ENCODE measurements around the gene FAM177A1.
"Not testable (repeated sequence)": the region's sequence is repeated elsewhere in the genome, so short reads cannot be mapped to it uniquely, and the experiment has no call there.

FAM177A1 gene

GRCh38 chr14:35046048-35046750 is at the start of gene FAM177A1:
TSS of gene FAM177A1 (plus strand) at chr14:35046272. CDS start at chr14:35046464, 192 bp downstream.
- H3K4me1 Mint-ChIP-seq, result peaks cover 26% of the 10 kb centered on the region
- no peaks in the 10 kb centered on the region for H3K27me3 Mint-ChIP-seq
- DNase-seq (ENCODE audit: low spot score in 2 of 2), result peak; percentile 91 to 99
- H3K9me3 Mint-ChIP-seq, result no peaks in the 10 kb centered on the region
- peak; percentile 86 for ATAC-seq (replicated peaks; ENCODE audit: extremely low read depth, poor library complexity, severe bottlenecking)
- peaks cover 28% of the 10 kb centered on the region for H3K36me3 Mint-ChIP-seq (ENCODE audit: insufficient read depth)
- H3K4me3 Mint-ChIP-seq, result peak within 1 kb of the TSS; percentile 95
- H3K27ac Mint-ChIP-seq (ENCODE audit: low read depth), result peak within 1 kb of the TSS; percentile 94

- H3K9me3 Mint-ChIP-seq, result no peaks in the 10 kb centered on the region
- H3K27me3 Mint-ChIP-seq, result no peaks in the 10 kb centered on the region
- no peak overlapping the region for H3K27ac Mint-ChIP-seq (ENCODE audit: low read depth)
- H3K36me3 Mint-ChIP-seq (ENCODE audit: insufficient read depth), result peaks cover 36% of the 10 kb centered on the region
- peaks cover 9% of the 10 kb centered on the region for H3K4me1 Mint-ChIP-seq
- H3K4me3 Mint-ChIP-seq, result no peak overlapping the region
- DNase-seq (ENCODE audit: low spot score in 2 of 2) (no peak), ATAC-seq (replicated peaks; ENCODE audit: extremely low read depth, poor library complexity, severe bottlenecking) (no peak)
These were observed 48.3 kb upstream of the FAM177A1 start for GRCh38 chr14:34997762-34998161.

GRCh38 chr14:34999500-34999899 is 46.6 kb upstream of the FAM177A1 start:
- Mint-ChIP-seq H3K9me3 (no peaks in the 10 kb centered on the region), H3K36me3 (ENCODE audit: insufficient read depth) (peaks cover 39% of the 10 kb centered on the region), H3K4me1 (peaks cover 5% of the 10 kb centered on the region), H3K27me3 (no peaks in the 10 kb centered on the region), H3K4me3 (no peak overlapping the region), H3K27ac (ENCODE audit: low read depth) (peak overlapping the region; percentile 44)
- DNase-seq (ENCODE audit: low spot score in 2 of 2) (no peak), ATAC-seq (replicated peaks; ENCODE audit: extremely low read depth, poor library complexity, severe bottlenecking) (no peak)

- H3K4me1 Mint-ChIP-seq, result no peaks in the 10 kb centered on the region
- peaks cover 44% of the 10 kb centered on the region for H3K36me3 Mint-ChIP-seq (ENCODE audit: insufficient read depth)
- no peak for ATAC-seq (replicated peaks; ENCODE audit: extremely low read depth, poor library complexity, severe bottlenecking)
- H3K27ac Mint-ChIP-seq (ENCODE audit: low read depth), result no peak overlapping the region
- H3K27me3 Mint-ChIP-seq, result no peaks in the 10 kb centered on the region
- no peak overlapping the region for H3K4me3 Mint-ChIP-seq
- no peaks in the 10 kb centered on the region for H3K9me3 Mint-ChIP-seq
- no peak for DNase-seq (ENCODE audit: low spot score in 2 of 2)
These were observed 44.5 kb upstream of the FAM177A1 start for GRCh38 chr14:35001621-35002020.

- no peak for DNase-seq (ENCODE audit: low spot score in 2 of 2)
- H3K27ac Mint-ChIP-seq (ENCODE audit: low read depth), result no peak overlapping the region
- no peaks in the 10 kb centered on the region for H3K27me3 Mint-ChIP-seq
- peaks cover 47% of the 10 kb centered on the region for H3K36me3 Mint-ChIP-seq (ENCODE audit: insufficient read depth)
- no peaks in the 10 kb centered on the region for H3K4me1 Mint-ChIP-seq
- H3K9me3 Mint-ChIP-seq, result no peaks in the 10 kb centered on the region
- no peak overlapping the region for H3K4me3 Mint-ChIP-seq
- no peak for ATAC-seq (replicated peaks; ENCODE audit: extremely low read depth, poor library complexity, severe bottlenecking)
These were observed 41.2 kb upstream of the FAM177A1 start for GRCh38 chr14:35004839-35005238.

- Mint-ChIP-seq H3K4me3 (no peak overlapping the region), H3K27ac (ENCODE audit: low read depth) (peak overlapping the region; percentile 0)
These were observed 29.5 kb upstream of the FAM177A1 start for GRCh38 chr14:35016568-35016967.

GRCh38 chr14:35020713-35021112 is 25.4 kb upstream of the FAM177A1 start:
- H3K27ac Mint-ChIP-seq (ENCODE audit: low read depth), result peak overlapping the region; percentile 36
- no peak overlapping the region for H3K4me3 Mint-ChIP-seq
- no peak for DNase-seq (ENCODE audit: low spot score in 2 of 2)
- no peaks in the 10 kb centered on the region for H3K27me3 Mint-ChIP-seq
- no peaks in the 10 kb centered on the region for H3K9me3 Mint-ChIP-seq
- H3K4me1 Mint-ChIP-seq, result no peaks in the 10 kb centered on the region
- H3K36me3 Mint-ChIP-seq (ENCODE audit: insufficient read depth), result peaks cover 58% of the 10 kb centered on the region
- ATAC-seq (replicated peaks; ENCODE audit: extremely low read depth, poor library complexity, severe bottlenecking), result no peak

More at GRCh38 chr14:35016568-35016967, 29.5 kb upstream of the FAM177A1 start:
- no peaks in the 10 kb centered on the region for H3K9me3 Mint-ChIP-seq
- no peaks in the 10 kb centered on the region for H3K27me3 Mint-ChIP-seq
- H3K36me3 Mint-ChIP-seq (ENCODE audit: insufficient read depth), result peaks cover 68% of the 10 kb centered on the region
- H3K4me1 Mint-ChIP-seq, result no peaks in the 10 kb centered on the region
- ATAC-seq (replicated peaks; ENCODE audit: extremely low read depth, poor library complexity, severe bottlenecking), result no peak
- no peak for DNase-seq (ENCODE audit: low spot score in 2 of 2)

- Mint-ChIP-seq H3K4me1 (no peaks in the 10 kb centered on the region), H3K27me3 (no peaks in the 10 kb centered on the region), H3K9me3 (no peaks in the 10 kb centered on the region), H3K4me3 (no peak overlapping the region), H3K36me3 (ENCODE audit: insufficient read depth) (peaks cover 54% of the 10 kb centered on the region), H3K27ac (ENCODE audit: low read depth) (no peak overlapping the region)
- DNase-seq (ENCODE audit: low spot score in 2 of 2) (no peak), ATAC-seq (replicated peaks; ENCODE audit: extremely low read depth, poor library complexity, severe bottlenecking) (no peak)
These were observed 17.6 kb upstream of the FAM177A1 start for GRCh38 chr14:35028435-35028834.

GRCh38 chr14:35032562-35032961 is 13.5 kb upstream of the FAM177A1 start:
- Mint-ChIP-seq H3K27ac (ENCODE audit: low read depth) (no peak overlapping the region), H3K27me3 (no peaks in the 10 kb centered on the region), H3K4me3 (no peak overlapping the region)

GRCh38 chr14:35034440-35034833 is 11.6 kb upstream of the FAM177A1 start:
- DNase-seq (ENCODE audit: low spot score in 2 of 2) (no peak), ATAC-seq (replicated peaks; ENCODE audit: extremely low read depth, poor library complexity, severe bottlenecking) (no peak)
- Mint-ChIP-seq H3K9me3 (no peaks in the 10 kb centered on the region), H3K27me3 (no peaks in the 10 kb centered on the region), H3K27ac (ENCODE audit: low read depth) (no peak overlapping the region), H3K4me3 (no peak overlapping the region), H3K4me1 (no peaks in the 10 kb centered on the region), H3K36me3 (ENCODE audit: insufficient read depth) (peaks cover 15% of the 10 kb centered on the region)

More at GRCh38 chr14:35032562-35032961, 13.5 kb upstream of the FAM177A1 start:
- DNase-seq (ENCODE audit: low spot score in 2 of 2), result no peak
- Mint-ChIP-seq H3K9me3 (no peaks in the 10 kb centered on the region), H3K4me1 (no peaks in the 10 kb centered on the region), H3K36me3 (ENCODE audit: insufficient read depth) (peaks cover 26% of the 10 kb centered on the region)
- no peak for ATAC-seq (replicated peaks; ENCODE audit: extremely low read depth, poor library complexity, severe bottlenecking)

- not testable (repeated sequence) for H3K27ac Mint-ChIP-seq (ENCODE audit: low read depth); H3K4me1 Mint-ChIP-seq; DNase-seq (ENCODE audit: low spot score in 2 of 2); ATAC-seq (replicated peaks; ENCODE audit: extremely low read depth, poor library complexity, severe bottlenecking); H3K27me3 Mint-ChIP-seq; H3K4me3 Mint-ChIP-seq; H3K9me3 Mint-ChIP-seq
- peaks cover 12% of the 10 kb centered on the region for H3K36me3 Mint-ChIP-seq (ENCODE audit: insufficient read depth)
These were observed 11.0 kb upstream of the FAM177A1 start for GRCh38 chr14:35034944-35035554.

GRCh38 chr14:35038312-35038711 is 7.8 kb upstream of the FAM177A1 start:
- not testable (repeated sequence) for H3K36me3 Mint-ChIP-seq (ENCODE audit: insufficient read depth); H3K27ac Mint-ChIP-seq (ENCODE audit: low read depth); H3K4me3 Mint-ChIP-seq; DNase-seq (ENCODE audit: low spot score in 2 of 2); H3K4me1 Mint-ChIP-seq; H3K27me3 Mint-ChIP-seq; H3K9me3 Mint-ChIP-seq; ATAC-seq (replicated peaks; ENCODE audit: extremely low read depth, poor library complexity, severe bottlenecking)

- Mint-ChIP-seq H3K4me1 (peaks cover 18% of the 10 kb centered on the region), H3K36me3 (ENCODE audit: insufficient read depth) (peaks cover 16% of the 10 kb centered on the region), H3K4me3 (no peak overlapping the region), H3K27ac (ENCODE audit: low read depth) (peak overlapping the region; percentile 63), H3K27me3 (no peaks in the 10 kb centered on the region), H3K9me3 (no peaks in the 10 kb centered on the region)
- ATAC-seq (replicated peaks; ENCODE audit: extremely low read depth, poor library complexity, severe bottlenecking), result no peak
- DNase-seq (ENCODE audit: low spot score in 2 of 2), result no peak
These were observed 3.4 kb upstream of the FAM177A1 start for GRCh38 chr14:35042632-35043031.
